ENCODE data around the gene BUD13.
"Not testable (repeated sequence)": the region's sequence is repeated elsewhere in the genome, so short reads cannot be mapped to it uniquely, and the experiment has no call there.

BUD13 gene

GRCh38 chr11:116804001-116804400, 31.2 kb upstream of the BUD13 start:
- DNase-seq (ENCODE audit: low read depth) = no peak
- TF ChIP-seq CTCF (IDR thresholded peaks at IDR 0.05; ENCODE audit: control insufficient read depth, extremely low read depth, insufficient read depth) = no peak
- H3K4me3 ChIP-seq (ENCODE audit: low read depth, low read length) = no peak overlapping the region

GRCh38 chr11:116801662-116802061, 28.9 kb upstream of the BUD13 start:
- not testable (repeated sequence) for H3K4me3 ChIP-seq (ENCODE audit: low read depth, low read length); DNase-seq (ENCODE audit: low read depth)

GRCh38 chr11:116800610-116801009, 27.8 kb upstream of the BUD13 start:
- no peak for TF ChIP-seq CTCF (IDR thresholded peaks at IDR 0.05; ENCODE audit: control insufficient read depth, extremely low read depth, insufficient read depth)
- no peak overlapping the region for H3K4me3 ChIP-seq (ENCODE audit: low read depth, low read length)
- no peak for DNase-seq (ENCODE audit: low read depth)

- no peak for DNase-seq (ENCODE audit: low read depth)
- no peak overlapping the region for H3K4me3 ChIP-seq (ENCODE audit: low read depth, low read length)
- TF ChIP-seq CTCF (IDR thresholded peaks at IDR 0.05; ENCODE audit: control insufficient read depth, extremely low read depth, insufficient read depth) = no peak
These were observed 25.6 kb upstream of the BUD13 start for GRCh38 chr11:116798368-116798767.

- no peak for TF ChIP-seq CTCF (IDR thresholded peaks at IDR 0.05; ENCODE audit: control insufficient read depth, extremely low read depth, insufficient read depth)
- no peak for DNase-seq (ENCODE audit: low read depth)
- no peak overlapping the region for H3K4me3 ChIP-seq (ENCODE audit: low read depth, low read length)
These were observed 25.0 kb upstream of the BUD13 start for GRCh38 chr11:116797816-116798215.

GRCh38 chr11:116796548-116796947, 23.8 kb upstream of the BUD13 start:
- TF ChIP-seq CTCF (IDR thresholded peaks at IDR 0.05; ENCODE audit: control insufficient read depth, extremely low read depth, insufficient read depth) = no peak
- DNase-seq (ENCODE audit: low read depth) = no peak
- no peak overlapping the region for H3K4me3 ChIP-seq (ENCODE audit: low read depth, low read length)

- H3K4me3 ChIP-seq (ENCODE audit: low read depth, low read length) = no peak overlapping the region
- DNase-seq (ENCODE audit: low read depth) = no peak
- no peak for TF ChIP-seq CTCF (IDR thresholded peaks at IDR 0.05; ENCODE audit: control insufficient read depth, extremely low read depth, insufficient read depth)
These were observed 22.1 kb upstream of the BUD13 start for GRCh38 chr11:116794851-116795250.

- no peak for DNase-seq (ENCODE audit: low read depth)
- no peak overlapping the region for H3K4me3 ChIP-seq (ENCODE audit: low read depth, low read length)
- no peak for TF ChIP-seq CTCF (IDR thresholded peaks at IDR 0.05; ENCODE audit: control insufficient read depth, extremely low read depth, insufficient read depth)
These were observed 20.9 kb upstream of the BUD13 start for GRCh38 chr11:116793772-116794097.

Data from LNCaP clone FGC (cell line).